ENCODE measurements around the gene USHBP1. TPM values are rescaled to one million over a fixed set of nuclear protein-coding genes. Genes with fewer than 3 reads are reported as not detected.

Gene USHBP1
- total RNA-seq, 1 experiment from 2014 or later, result 6.4 TPM

DNA sequence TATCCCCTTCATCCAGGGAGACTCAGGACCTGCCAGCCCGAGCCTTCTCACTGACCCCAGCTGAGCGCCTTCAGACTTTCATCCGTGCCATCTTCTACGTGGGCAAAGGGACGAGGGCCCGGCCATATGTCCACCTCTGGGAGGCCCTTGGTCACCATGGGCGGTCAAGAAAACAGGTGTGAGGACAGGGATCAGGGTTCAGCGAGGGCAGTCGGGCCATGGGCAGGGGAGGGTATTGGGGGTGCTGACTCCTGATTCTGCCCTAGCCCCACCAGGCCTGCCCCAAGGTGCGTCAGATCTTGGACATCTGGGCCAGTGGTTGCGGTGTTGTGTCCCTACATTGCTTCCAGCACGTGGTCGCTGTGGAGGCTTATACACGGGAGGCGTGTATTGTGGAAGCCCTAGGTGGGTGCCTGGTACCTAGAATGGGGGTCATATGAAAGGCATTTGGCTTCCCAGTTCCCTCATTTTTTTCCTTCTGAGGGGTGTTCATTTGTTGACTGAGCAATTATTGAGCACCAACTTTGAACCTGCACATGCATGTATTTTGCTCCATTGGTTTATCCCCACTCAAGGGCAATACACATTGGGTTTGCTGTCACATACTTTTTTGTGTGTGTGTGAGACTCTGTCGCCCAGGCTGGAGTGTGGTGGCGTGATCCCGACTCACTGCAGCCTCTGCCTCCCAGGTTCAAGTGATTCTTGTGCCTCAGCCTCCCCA, 21.0 kb upstream of the USHBP1 start:
- Mint-ChIP-seq H3K27me3 (ENCODE audit: low read depth) (peaks cover 7% of the 10 kb centered on the region), H3K27ac (no peak overlapping the region), H3K9me3 (no peaks in the 10 kb centered on the region; a peak in 1 of 5 replicates), H3K4me3 (no peak overlapping the region), H3K4me1 (peaks cover 4 to 9% of the 10 kb centered on the region in 2 experiments; a peak in 2 of 4 replicates), H3K36me3 (ENCODE audit: insufficient read depth in 1 of 3, low read depth in 3 of 3) (peaks cover 18 to 24% (median 24%) of the 10 kb centered on the region in 3 experiments)
- Histone ChIP-seq H3K4me1 (ENCODE audit: insufficient read depth, low read length) (no peaks in the 10 kb centered on the region), H3T11ph (ENCODE audit: low read length) (no peak overlapping the region), H2BK20ac (ENCODE audit: low read depth, low read length, poor library complexity, severe bottlenecking) (no peak overlapping the region), H3K4ac (ENCODE audit: low read depth, low read length) (no peak overlapping the region), H3K18ac (ENCODE audit: insufficient read length, low read depth, low read length) (no peak overlapping the region), H3K4me2 (ENCODE audit: insufficient read depth, insufficient read length, low read length) (no peak overlapping the region), H2BK5ac (ENCODE audit: insufficient read length, low read length) (no peak overlapping the region), H2BK12ac (ENCODE audit: insufficient read length, low read depth, low read length) (no peak overlapping the region), H3K9ac (ENCODE audit: extremely low read depth, insufficient read length, low read length) (no peak overlapping the region), H2BK15ac (ENCODE audit: low read depth, low read length) (no peak overlapping the region), H4K20me1 (ENCODE audit: control insufficient read depth, insufficient read depth, insufficient read length) (peaks cover 4% of the 10 kb centered on the region), H4K8ac (replicated peaks; ENCODE audit: insufficient read length, low read depth, low read length) (no peak overlapping the region), H2AFZ (ENCODE audit: low read length) (no peak overlapping the region), H3K9me3 (ENCODE audit: control insufficient read depth, low read depth, low read length) (no peaks in the 10 kb centered on the region), H3K79me1 (ENCODE audit: insufficient read depth, low read depth, low read length, poor library complexity, severe bottlenecking) (no peaks in the 10 kb centered on the region), H3K23me2 (ENCODE audit: insufficient read length, low read depth, low read length, poor library complexity, severe bottlenecking) (peaks cover 5% of the 10 kb centered on the region), H3K27me3 (ENCODE audit: insufficient read depth, low read length) (no peaks in the 10 kb centered on the region; the same call in 1 of the 2 replicates), H3K14ac (ENCODE audit: insufficient read depth, low read length) (no peak overlapping the region), H4K5ac (ENCODE audit: insufficient read length, low read depth, low read length) (no peak overlapping the region), H4K91ac (ENCODE audit: insufficient read length, low read depth, low read length) (no peak overlapping the region), H3K23ac (ENCODE audit: insufficient read length, low read depth, low read length) (no peak overlapping the region), H3K56ac (ENCODE audit: insufficient read length, low read depth, low read length) (no peak overlapping the region), H2BK120ac (ENCODE audit: low read depth, low read length, poor library complexity, severe bottlenecking) (no peak overlapping the region), H2AK5ac (ENCODE audit: insufficient read length, low read length) (no peak overlapping the region), H3K79me2 (ENCODE audit: insufficient read depth, low read length) (no peaks in the 10 kb centered on the region), H3K27ac (ENCODE audit: insufficient read length, low read depth, low read length) (no peak overlapping the region)
- no peak for DNase-seq
- no CpG with 5 or more reads among the region's 18 CpGs for WGBS (ENCODE audit: extremely low coverage, insufficient read length, low lambda C conversion rate)
- TF ChIP-seq, protein P1, sequence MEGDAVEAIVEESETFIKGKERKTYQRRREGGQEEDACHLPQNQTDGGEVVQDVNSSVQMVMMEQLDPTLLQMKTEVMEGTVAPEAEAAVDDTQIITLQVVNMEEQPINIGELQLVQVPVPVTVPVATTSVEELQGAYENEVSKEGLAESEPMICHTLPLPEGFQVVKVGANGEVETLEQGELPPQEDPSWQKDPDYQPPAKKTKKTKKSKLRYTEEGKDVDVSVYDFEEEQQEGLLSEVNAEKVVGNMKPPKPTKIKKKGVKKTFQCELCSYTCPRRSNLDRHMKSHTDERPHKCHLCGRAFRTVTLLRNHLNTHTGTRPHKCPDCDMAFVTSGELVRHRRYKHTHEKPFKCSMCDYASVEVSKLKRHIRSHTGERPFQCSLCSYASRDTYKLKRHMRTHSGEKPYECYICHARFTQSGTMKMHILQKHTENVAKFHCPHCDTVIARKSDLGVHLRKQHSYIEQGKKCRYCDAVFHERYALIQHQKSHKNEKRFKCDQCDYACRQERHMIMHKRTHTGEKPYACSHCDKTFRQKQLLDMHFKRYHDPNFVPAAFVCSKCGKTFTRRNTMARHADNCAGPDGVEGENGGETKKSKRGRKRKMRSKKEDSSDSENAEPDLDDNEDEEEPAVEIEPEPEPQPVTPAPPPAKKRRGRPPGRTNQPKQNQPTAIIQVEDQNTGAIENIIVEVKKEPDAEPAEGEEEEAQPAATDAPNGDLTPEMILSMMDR (conservative IDR thresholded peaks at IDR 0.05), result no peak

Measured in H9 (cell line).